Stimulated activated CD4-positive, alpha-beta T cell treated with anti-CD3 and anti-CD28 coated beads, Interleukin-1b, Interleukin-23, amount 100 ng/mL, for 1 hour (primary cell): ENCODE measurements around the gene NDRG2.
A peak's percentile ranks its signal among the peaks of the same experiment; 100 is the strongest.
"Not testable (repeated sequence)": the region's sequence is repeated elsewhere in the genome, so short reads cannot be mapped to it uniquely, and the experiment has no call there.

ENCODE experiments used
- DNase-seq, 2 donors: peaks; one replicate each; pipeline ENCODE4 v3.0.0-alpha.2; 2020; ENCODE audit warnings: low read depth in 2 of 2

Gene NDRG2

DNA sequence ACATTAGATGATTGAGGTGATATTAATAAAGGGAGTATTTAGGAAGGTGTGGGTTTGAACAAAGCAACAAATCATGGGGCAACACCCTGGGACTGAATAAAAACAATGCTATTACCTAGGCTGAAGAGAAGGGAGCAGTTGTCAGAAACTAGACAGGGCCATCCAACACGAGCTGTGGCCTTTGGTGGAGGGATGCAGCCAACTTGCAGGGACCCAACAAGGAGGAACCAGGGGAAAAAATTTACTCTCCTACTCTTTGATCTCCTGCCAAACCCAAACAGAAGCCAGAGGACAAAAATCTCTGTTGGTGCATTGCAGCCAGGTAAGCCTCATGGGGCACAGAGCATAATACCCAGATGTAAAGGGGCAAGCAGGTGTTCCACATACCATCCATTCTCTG lies 13.7 kb downstream of the NDRG2 start:
- DNase-seq, result no peak

DNA sequence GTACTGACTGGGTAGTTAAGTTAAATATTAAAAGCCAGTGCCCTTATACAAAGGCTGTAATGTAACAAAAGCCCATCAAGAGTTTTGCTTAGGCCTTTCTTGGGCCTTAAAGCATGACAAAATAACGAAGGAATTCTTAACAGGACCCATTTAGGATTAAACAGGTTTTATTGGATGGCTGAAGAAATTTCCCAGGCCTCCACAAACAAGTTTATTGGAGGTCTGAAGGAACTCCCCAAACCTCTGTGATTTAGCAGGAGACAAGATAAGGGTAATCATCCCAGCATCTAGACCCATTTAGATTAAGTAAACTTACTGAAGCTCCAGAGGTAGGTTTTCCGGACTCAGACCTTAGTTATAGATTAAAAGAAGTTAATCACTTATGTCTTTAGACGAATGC lies 15.1 kb downstream of the NDRG2 start:
- not testable (repeated sequence) for DNase-seq

DNA sequence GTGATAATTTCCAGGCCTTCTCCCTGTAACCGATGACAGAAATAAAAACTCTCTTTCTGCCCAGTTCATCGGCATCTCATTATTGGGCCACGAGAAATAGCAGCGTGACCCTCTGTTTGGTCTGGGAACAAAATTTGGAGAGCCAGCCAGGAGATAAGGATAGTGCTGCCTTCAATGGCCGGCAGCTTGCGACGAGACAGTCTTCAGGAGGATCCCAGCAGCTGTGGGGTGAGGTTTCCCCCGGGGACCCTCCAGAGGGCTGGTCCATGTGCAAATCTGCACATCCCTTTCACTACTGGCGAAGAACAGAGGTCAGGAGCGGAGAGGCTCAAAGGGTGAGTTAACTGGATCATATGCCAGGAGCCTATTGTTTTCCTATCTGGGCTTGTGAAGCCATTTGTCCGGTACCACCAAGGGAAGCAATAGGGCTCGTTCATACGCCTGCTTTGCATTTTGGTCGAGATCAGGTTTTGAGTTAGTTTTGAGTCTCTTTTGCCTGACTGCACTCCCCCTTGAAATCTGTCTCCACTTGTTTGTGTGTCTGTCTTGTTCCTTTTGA lies 21.0 kb downstream of the NDRG2 start:
- DNase-seq, result no peak

DNA sequence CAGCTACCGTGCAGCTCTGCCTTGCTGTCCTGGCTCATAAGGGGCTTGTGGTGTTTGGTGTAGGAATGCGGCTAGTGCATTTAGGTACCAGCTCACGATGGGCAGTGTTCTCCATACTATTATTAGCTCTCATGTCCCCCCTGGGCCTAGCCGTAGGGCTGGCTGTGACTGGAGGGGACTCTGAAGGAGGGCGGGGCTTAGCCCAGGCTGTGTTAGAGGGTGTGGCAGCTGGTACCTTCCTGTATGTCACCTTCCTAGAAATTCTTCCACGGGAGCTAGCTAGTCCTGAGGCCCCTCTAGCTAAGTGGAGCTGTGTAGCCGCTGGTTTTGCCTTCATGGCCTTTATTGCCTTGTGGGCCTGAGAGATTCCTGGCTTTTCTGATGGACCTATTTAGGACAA lies 23.6 kb downstream of the NDRG2 start:
- no peak for DNase-seq

DNA sequence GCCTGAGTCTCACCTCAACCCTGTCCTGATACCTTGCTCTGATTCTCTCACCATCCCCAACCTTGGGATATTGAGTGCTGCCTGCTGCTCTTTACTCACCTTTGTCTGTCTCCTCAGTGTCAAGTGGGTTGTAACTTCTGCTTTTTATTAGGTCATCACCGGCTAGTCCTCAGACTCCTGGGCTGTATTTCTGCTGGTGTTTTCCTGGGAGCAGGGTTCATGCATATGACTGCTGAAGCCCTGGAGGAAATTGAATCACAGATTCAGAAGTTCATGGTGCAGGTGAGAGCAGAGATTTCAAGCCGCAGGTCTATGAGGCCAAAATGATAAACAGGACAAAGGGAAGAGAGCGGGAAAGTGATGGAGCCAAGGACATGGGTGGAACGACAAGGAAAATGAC lies 25.3 kb downstream of the NDRG2 start:
- no peak for DNase-seq

DNA sequence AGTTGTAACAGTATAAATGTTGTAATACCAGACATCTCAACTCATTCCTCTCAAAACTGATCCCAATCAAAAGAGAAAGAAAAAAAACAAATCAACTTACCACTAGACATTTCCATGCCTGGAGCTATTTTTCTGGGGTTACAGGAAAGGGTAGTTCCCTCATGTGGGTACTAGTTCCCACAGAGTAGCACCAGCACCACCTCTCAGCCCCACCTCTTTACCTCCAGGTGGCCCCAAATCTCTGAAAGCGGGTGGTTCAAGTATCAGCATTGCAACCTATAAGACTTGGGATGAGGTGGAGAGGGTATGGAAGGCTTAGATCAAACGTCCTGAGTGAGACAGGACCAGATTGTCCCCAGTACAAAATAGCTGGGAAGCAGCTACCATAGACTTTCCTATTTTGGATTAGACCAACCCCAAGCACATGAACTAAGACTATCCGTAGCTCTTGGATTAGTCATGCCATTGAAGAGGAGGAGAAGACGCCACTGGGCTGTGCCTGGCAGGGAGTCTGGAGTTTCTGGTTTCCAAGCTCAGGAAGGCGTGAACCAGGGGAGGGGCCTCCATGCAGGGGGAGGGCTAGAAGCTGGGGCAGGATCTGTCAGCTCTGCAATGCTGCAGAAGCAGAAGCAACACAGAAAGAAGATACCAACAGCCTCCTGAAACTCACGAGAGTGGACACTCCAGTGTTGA lies 26.0 kb downstream of the NDRG2 start, which contains the start of gene SLC39A2:
Gene SLC39A2 (plus strand): TSS at position 620 of the 693 bp plus-strand sequence. CDS start 154 bp downstream, outside the sequence.
- DNase-seq, result no peak

DNA sequence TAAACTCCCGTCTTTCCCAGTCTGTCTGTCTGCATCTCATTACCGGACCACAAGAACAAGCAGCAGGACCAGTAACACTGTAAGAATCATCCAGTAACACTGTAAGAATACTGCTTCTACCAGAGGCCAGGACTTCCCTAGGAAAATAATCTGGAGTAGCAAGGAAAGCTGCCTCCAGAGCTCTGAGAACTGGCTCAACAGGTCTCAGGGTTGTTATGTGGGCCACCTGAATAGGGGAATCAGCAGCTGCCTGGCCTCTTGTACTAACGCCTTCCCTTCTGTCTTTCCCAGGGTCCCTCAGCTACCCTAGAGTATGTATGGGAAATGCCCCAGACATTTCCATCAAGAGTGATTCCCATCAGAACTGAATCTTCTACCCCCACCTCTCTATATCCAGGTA lies 26.7 kb downstream of the NDRG2 start:
- DNase-seq, result no peak

DNA sequence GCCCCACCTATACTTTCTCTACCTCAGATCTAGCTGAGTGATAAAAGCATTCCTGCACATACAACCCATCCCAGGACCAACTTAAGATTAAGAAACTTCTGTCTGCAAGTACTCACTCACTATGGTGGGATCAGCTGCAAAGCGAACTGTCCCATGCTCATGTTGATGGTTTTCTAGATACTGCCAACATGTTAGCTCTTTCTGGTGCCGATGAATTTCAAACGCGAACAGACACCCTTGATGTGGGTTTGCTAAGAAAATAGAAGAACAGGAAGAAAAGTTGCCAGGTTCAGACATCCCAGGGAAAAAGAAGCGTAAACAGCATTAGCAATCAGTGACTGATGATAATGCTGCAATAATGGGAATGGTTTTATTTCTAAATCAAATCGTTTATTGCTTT lies 27.3 kb downstream of the NDRG2 start:
- no peak for DNase-seq

DNA sequence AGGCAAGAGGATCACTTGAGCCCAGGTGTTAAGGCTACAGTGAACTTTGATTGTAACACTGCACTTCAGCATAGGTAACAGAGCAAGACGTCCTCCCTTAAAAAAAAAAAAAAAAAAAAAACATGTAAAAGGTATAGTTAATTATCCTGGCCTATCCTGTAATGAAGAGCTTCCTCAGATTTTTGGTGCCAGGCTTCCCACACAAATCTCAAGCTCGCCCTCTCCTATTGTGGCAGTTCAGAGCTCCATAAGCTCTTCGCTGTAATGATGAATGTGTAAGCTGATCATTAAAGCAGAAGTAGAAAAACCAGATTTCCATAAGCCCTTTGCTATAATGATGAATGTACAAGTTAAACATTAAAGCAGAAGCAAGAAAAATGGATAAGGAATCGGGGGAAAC lies 27.7 kb downstream of the NDRG2 start:
- DNase-seq, result no peak

DNA sequence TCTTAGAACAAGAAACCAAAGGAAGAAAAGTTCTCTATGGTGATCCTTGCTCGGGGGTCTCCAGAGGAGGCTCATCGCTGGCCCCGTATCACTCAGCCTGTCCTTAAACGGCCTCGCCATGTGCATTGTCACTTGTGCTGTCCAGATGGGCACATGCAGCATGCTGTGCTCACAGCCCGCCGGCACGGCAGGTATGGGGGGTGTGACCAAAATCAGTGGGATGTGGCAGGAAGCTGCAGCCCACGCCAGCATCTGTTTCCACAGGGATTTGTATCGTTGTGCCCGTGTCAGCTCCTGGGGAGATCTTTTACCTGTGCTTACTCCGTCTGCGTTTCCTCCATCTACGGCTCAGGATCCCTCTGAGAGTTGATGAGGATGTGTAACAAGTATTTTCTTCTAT lies 28.3 kb downstream of the NDRG2 start:
- no peak for DNase-seq

DNA sequence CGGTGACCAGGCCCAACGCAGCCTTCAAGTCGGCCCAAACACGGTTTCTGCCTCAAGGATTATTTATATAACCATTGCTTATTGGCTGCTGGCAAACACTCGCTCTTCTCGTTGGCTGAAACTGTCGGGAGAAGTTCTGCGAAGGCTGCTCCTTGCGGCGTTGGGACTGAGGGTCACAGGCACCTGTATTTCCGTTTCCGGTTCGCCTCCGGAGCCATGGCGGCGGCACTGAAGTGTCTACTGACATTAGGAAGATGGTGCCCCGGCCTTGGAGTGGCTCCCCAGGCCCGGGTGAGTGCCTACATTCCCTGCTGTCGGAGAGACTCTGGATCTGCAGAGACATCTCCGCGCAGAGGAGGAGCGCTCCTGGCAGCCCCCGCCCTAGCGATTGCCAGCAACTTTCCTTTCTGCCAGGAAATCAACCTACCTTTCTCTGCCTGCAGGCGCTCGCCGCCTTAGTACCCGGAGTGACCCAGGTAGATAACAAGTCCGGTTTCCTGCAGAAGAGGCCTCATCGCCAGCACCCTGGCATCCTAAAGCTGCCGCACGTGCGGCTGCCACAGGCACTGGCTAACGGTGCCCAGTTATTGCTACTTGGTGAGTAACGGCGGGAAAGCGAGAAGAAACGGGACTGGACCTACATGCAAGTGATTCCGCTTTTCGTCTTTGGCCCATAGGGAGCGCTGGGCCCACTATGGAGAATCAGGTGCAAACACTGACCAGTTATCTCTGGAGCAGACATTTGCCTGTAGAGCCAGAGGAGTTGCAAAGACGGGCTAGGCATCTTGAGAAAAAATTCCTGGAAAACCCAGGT lies 34.9 kb downstream of the NDRG2 start, which contains the start of gene METTL17:
Gene METTL17 (plus strand): TSS at position 194 of the 814 bp plus-strand sequence. CDS start 23 bp downstream, at position 217.
- DNase-seq, result peak; percentile 47 to 64

DNA sequence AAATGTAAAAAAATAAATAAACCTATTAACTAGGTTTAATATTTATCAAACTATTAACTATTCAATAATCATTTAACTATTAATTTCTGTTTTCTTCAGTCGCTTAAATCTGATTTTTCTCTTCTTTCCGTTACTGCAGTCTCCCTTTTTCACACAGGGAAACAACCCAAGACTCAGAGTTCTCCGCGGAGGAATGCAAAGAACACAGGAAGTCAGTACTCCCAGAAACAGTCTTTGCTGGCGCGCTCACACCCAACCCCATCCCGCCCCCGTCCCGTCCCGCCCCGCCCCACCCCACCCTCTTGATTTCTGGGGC lies 35.4 kb downstream of the NDRG2 start:
- DNase-seq, result no peak

DNA sequence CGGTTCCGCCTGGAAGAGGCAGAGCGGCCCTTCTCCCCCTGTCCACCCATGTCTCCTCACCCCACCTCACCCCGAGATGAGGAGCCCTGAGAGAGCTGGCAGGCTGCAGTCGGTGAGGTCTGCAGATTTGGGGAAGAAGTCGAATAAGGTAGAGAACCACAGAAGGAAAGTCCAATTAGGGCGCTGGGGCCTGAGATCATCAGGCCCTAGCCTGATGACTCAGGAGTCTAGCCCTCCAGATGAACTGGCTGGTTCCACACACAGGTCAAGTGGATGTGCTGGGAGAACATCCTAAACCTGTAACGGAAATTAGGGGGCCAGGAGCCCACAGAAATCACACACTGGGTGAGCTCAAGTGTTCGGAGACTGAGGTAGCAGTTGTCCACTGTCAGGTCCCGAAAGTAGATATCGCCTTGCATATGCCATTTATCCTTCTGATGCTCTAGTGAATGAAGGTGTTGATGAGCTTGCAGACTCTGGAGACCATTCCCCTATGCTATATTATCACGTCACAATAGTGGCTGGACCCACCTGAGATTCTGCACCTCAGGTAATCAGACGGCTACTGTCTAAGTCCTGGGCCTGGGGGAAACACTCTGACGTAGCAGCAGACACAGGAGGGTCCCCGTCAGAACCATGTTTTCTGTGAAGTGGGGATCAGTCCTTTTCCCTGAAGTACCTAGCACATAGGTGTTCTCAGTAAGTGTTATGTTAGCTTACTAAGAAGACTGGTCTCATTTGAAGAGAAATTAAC lies 36.0 kb downstream of the NDRG2 start:
- DNase-seq, result no peak

DNA sequence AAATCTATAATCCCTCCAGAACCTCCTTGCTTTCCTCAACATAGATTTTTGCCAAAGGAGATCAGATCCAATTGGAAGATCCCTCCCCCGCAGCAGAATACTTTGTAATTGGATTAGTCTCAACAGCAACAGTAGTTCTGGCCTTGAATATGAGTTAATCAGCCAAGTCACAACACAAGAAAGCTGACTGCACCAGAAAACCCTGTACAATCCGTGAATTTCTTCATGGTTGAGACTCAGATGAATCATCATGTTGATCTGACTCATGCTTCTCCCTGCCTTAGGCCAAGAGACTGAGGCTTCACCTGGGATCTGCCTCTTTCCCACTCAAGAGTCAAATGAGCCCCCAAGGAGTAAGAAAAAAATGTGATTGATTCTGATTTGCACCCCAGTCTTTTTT lies 38.0 kb downstream of the NDRG2 start:
- no peak for DNase-seq

DNA sequence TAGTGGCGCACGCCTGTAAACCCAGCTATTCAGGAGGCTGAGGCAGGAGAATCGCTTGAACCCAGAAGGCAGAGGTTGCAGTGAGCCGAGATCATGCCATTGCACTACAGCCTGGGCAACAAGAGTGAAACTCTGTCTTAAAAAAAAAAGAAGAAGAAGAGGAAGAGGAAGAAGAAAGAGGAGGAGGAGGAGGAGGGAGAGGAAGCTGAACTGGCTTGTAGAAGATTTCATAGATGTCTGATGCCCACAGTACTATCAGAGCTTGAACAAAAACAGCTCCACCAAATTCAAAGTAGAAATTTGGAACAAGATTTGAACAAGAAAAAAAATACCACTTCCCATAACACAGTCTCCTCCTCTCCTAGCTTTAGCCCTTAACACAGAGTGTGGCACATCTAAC lies 39.2 kb downstream of the NDRG2 start:
- DNase-seq, result not testable (repeated sequence)

DNA sequence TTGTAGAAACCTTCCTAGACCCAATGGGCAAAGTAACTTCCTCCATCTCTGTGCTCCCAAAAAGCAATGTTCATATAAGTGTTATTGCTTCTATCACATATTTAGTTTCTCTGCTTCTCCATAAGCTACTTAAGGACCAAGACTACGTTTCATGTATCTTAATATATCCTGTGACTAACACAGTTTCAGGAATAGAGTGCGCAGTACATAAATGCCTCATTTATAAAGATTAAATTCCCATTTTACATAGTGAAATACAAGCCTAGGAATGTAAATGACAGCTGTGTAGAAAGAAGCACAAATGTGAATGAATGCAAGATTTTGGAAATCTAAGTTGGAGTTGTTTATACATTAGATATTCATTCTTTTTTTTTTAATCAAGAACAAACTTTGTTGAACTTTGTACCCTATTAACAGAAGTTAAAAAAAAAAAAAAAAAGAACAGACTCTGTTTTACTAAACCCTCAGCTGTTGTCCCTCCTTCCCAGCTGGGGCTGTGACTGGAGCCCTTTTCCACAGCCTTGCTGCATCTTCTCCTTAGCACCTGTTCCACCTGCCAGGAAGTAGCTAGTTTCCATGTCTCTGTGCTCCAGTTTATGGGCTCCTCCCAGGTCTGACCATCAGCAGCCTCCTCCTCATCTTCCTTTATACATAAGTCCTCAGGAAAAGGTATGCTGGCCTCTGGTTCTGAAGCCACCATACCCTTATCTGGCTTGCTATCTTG lies 42.1 kb downstream of the NDRG2 start:
- no peak for DNase-seq

DNA sequence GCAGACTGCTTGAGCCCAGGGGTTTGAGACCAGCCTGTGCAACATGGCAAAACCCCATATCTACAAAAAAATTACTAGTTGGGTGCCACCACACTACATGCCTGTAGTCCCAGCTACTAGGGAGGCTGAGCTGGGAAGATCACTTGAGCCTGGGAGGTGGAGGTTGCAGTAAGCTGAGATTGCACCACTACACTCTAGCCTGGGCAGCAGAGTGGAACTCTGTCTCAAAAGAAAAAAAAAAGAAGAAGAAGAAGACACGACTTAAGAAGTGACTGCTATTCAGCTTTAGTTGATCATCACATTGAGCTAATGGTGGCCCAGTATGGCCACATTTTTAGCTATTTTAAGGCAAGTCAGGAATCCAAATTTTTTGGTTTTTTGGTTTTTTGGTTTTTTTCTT lies 44.0 kb downstream of the NDRG2 start:
- DNase-seq, result no peak

DNA sequence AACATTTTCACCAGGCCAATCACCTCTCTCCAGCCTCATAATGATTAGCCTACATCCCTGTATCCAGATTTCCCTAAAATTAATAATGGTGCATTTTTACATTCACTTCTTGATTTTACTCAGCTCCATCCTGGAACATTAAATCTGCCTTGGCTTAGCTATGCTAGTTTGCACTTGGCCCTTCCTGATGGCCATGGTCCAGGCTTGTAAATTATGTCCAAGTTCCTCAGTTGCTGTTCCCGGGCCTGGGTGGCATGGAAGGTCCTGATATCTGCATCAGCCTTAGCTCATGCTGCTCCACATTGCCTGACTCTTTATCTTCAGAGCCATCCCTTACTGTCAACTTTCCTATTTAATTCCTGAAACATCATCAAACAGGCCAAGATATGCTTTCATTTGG lies 46.2 kb downstream of the NDRG2 start:
- DNase-seq, result no peak

DNA sequence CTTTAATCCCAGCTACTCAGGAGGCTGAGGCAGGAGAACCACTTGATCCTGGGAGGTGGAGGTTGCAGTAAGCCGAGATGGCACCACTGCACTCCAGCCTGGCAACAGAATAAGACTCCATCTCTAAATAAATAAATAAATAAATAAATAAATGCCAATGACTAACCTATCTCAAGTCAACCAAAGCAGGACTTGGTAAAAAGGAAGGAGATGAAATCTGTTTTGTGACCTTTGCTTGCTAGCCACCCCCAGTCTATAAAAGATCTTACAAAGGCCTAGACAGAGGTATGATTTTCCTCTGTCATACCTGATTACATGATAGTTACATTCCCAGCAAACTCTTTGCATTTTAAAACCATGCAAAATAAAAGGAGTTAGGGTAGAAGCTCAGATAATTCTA lies 48.6 kb downstream of the NDRG2 start:
- DNase-seq, result no peak

DNA sequence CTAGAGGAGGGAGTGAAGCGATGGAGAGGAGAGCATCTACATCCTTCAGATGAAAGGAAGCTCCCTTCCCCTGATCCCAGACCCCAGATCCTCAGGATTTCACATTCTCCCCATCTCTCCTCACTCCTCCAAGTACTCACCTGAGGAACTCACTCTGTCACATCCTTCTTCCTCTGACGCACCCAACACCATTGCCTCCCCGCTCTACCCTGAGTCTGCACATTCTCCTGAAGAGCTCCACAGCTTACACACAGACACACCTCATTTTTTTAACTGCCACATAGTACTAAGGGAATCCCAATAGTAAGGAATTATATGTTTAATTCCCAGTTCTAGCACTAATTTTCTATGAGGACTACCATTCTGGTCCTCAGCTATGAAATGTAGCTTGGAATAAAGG lies 51.4 kb downstream of the NDRG2 start:
- DNase-seq, result no peak

DNA sequence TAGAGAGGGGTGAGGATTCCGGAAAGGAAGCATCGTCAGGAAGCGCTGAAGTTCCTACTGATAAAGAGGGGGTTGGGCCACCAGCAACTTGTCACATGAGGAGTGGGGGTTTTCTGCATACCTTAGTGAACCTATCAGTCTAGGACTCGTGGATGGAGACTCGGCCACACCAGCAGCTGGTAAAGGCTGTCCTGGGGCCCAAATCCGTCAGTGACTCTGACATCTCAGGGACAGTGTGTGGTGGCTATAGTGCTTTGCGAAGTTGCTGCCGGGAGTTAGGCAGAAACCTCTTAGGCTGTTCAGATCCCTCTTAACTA lies 53.2 kb downstream of the NDRG2 start:
- DNase-seq, result no peak
